Measurements from ENCODE around the gene TACC2.

- TF ChIP-seq, protein P1, sequence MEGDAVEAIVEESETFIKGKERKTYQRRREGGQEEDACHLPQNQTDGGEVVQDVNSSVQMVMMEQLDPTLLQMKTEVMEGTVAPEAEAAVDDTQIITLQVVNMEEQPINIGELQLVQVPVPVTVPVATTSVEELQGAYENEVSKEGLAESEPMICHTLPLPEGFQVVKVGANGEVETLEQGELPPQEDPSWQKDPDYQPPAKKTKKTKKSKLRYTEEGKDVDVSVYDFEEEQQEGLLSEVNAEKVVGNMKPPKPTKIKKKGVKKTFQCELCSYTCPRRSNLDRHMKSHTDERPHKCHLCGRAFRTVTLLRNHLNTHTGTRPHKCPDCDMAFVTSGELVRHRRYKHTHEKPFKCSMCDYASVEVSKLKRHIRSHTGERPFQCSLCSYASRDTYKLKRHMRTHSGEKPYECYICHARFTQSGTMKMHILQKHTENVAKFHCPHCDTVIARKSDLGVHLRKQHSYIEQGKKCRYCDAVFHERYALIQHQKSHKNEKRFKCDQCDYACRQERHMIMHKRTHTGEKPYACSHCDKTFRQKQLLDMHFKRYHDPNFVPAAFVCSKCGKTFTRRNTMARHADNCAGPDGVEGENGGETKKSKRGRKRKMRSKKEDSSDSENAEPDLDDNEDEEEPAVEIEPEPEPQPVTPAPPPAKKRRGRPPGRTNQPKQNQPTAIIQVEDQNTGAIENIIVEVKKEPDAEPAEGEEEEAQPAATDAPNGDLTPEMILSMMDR (IDR thresholded peaks at IDR 0.05): no peak
- no peak for TF ChIP-seq POLR2A (IDR thresholded peaks at IDR 0.05)
These were observed 18.5 kb downstream of the TACC2 start for GRCh38 chr10:122007415-122007814.

Measured in thyroid gland (tissue), 4 donors.